Measurements from ENCODE around the gene ARHGAP26. TPM values are rescaled to one million over a fixed set of nuclear protein-coding genes. Genes with fewer than 3 reads are reported as not detected.

The ARHGAP26 gene
- total RNA-seq, 1 experiment from 2014 or later: 38.3 TPM

DNA sequence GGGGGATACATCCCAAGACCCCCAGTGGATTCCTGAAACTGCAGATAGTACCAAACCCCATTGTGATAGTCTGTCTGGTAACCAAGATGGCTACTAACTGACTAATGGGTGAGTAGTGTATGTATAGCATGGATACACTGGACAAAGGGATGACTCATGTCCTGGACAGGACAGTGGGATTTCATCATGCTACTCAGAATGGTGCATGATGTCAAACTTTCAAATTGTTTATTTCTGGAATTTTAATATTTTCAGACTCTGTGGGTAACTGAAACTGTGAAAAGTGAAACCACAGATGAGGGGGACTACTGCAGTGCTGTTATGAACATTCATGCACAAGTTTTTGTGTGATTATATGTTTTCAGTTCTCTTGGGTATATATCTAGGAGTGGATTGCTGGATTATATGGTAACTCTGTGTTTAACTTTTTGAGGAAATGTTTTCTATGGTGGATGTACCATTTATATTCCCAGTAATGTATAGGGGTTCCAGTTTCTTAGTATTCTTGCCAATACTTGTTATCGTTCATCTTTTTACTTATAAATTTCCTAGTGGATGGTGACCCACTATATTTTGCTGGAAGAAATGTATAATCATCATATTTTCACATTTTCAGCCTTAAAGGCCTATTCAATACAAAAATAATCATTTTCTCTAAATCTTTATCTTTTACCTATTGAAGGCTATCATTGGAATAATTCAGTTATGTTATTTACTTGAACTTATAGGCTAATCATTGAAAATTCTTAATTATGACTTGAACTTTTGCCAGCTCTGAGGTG, 492.4 kb downstream of the ARHGAP26 start:
- in situ Hi-C loops (cut with HindIII; ENCODE audit: low pct_unique_long_range_greater_than_20kb, low sequenced_read_pairs): no loop called here
- DNase-seq (ENCODE audit: low read depth): no peak

DNA sequence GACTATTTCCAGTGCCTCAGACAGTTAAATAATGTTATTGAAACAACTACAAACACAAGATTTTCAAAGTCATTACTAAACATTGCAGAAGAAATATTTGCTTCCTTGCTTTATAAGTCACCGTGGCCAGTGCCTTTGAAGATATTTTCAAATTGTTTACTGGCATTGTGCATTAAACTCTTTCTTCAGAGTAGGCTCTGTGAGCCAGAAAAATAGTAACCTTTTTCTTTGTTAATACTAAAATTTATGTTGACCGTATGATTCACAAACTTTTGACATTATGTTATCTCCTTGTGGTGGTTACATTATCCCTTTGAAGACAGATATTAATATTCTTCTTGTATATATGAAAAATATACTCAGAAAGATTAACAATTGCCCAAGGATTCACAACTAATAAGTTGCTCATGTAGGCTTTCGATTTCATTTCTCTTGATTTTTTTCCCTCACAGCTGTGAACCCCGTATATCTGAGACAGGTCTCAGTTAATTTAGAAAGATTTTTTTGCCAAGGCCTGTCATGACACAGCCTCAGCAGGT, 493.2 kb downstream of the ARHGAP26 start:
- in situ Hi-C loops (cut with HindIII; ENCODE audit: low pct_unique_long_range_greater_than_20kb, low sequenced_read_pairs): no loop called here
- no peak for DNase-seq (ENCODE audit: low read depth)

DNA sequence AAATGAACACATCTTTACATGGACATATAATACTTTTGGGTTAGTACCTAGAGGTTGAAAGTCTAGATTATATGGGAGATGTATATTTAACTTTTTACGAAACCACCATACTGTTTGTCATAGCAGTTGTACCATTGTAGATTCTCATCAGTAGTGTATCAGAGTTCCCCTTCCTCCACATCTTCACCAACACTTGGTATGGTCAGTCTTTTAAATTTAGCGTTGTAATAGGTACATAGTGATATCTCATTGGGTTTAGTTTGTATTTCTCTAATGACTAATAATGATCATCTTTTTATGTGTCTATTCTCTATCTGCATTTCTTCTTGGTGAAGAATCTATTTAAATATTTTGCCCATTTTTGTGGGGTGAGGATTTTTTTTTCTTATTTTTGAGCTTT, 495.8 kb downstream of the ARHGAP26 start:
- DNase-seq (ENCODE audit: low read depth): no peak
- in situ Hi-C loops (cut with HindIII; ENCODE audit: low pct_unique_long_range_greater_than_20kb, low sequenced_read_pairs): no loop called here

- DNase-seq (ENCODE audit: low read depth): no peak
- in situ Hi-C loops (cut with HindIII; ENCODE audit: low pct_unique_long_range_greater_than_20kb, low sequenced_read_pairs): no loop called here
Measured at GRCh38 chr5:143267186-143267585, 497.0 kb downstream of the ARHGAP26 start.

GRCh38 chr5:143268388-143268787, 498.2 kb downstream of the ARHGAP26 start:
- in situ Hi-C loops (cut with HindIII; ENCODE audit: low pct_unique_long_range_greater_than_20kb, low sequenced_read_pairs): no loop called here

GRCh38 chr5:143271431-143271830, 501.3 kb downstream of the ARHGAP26 start:
- in situ Hi-C loops (cut with HindIII; ENCODE audit: low pct_unique_long_range_greater_than_20kb, low sequenced_read_pairs): no loop called here
- DNase-seq (ENCODE audit: low read depth): no peak

More at GRCh38 chr5:143268388-143268787, 498.2 kb downstream of the ARHGAP26 start:
- no peak for DNase-seq (ENCODE audit: low read depth)

DNA sequence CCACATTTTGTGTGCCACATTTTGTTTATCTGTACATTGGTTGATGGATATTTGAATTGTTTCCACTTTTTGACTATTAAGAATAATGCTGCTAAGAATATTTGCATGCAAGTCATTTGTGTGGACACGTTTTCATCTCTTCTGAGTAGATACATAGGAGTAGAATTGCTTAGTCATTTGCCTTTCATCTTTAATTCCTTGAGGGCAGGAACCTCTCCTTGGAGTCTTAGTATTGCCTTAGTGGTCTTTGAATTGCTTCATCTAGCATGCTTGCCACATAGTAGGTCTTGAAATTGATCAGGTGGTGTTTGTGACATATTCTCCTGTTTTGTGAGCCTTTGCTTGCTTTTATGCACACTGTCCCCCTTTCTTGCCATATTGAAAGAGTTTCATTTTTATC, 504.8 kb downstream of the ARHGAP26 start:
- in situ Hi-C loops (cut with HindIII; ENCODE audit: low pct_unique_long_range_greater_than_20kb, low sequenced_read_pairs): no loop called here
- DNase-seq (ENCODE audit: low read depth): no peak

DNA sequence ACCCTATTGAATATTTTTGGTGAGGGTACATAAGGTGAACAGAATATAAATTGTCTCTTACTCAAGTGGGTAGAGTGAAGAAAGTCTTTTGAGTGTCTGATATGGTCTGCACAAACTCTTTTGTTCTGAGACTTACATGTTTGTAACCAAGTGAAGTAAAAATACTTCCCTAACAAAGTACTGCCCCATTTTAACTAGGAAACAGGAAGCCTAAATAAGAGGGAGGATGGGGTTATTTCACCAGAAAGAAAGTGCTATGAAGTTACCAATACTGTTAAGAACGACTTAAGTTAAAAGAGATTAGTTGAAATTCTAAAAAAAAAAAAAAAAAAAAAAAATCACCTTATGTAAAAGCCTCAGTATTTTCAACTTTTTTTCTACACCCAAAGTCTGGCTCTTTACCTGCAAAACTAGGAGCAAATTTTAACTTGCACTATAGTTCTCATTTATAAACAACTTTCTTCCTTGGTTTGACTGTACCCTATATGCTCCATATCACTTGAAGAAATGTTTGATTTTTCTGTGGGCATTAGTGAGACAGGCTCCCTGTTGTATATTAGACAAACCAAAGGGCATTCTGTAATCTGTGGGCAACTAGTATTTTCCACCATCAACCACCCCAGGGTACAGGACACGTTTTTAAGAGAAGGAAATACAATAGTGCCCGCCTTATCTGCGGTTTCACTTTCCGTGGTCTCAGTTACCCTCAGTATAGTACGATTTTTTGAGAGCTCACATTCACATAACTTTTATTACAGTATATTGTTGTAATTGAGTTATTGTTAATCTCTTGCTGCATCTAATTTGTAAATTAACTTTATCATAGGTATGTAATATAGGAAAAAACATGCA, 505.6 kb downstream of the ARHGAP26 start:
- DNase-seq (ENCODE audit: low read depth): no peak
- in situ Hi-C loops (cut with HindIII; ENCODE audit: low pct_unique_long_range_greater_than_20kb, low sequenced_read_pairs): no loop called here

GRCh38 chr5:143277536-143277935, 507.4 kb downstream of the ARHGAP26 start:
- DNase-seq (ENCODE audit: low read depth): no peak
- in situ Hi-C loops (cut with HindIII; ENCODE audit: low pct_unique_long_range_greater_than_20kb, low sequenced_read_pairs): no loop called here

Other genes starting within 250 kb of the ARHGAP26 start
- gene FGF1, start 84.3 kb upstream of the ARHGAP26 start, total RNA-seq (2014; rRNA removed; shearing (Covaris generic); ENCODE audit: low replicate concordance): not detected in 2 replicates

All from Caki2 (cell line).